Peyer's patch (tissue), 4 donors: ENCODE data around the gene NXPH2. TPM values are rescaled to one million over a fixed set of nuclear protein-coding genes. Genes with fewer than 3 reads are reported as not detected.

ENCODE experiments used
- DNase-seq, 3 donors: peaks; one replicate each; pipeline ENCODE4 v3.0.0-alpha.2; 2017 to 2019
- H3K27ac ChIP-seq, 4 donors: fragments of 200-600 bp; sonication (generic); one replicate each; pipeline ENCODE4 v1.5.1; 2016 to 2019
- H3K27me3 ChIP-seq, 2 donors: fragments of 200-600 bp; sonication (generic); one replicate each; pipeline ENCODE4 v1.5.1; 2019
- H3K36me3 ChIP-seq, 3 donors: fragments of 200-600 bp; sonication (generic); one replicate each; pipeline ENCODE4 v1.5.1; 2016 to 2019
- H3K4me1 ChIP-seq, 4 donors: fragments of 200-600 bp; sonication (generic); one replicate each; pipeline ENCODE4 v1.5.1; 2016 to 2019
- H3K4me3 ChIP-seq, 4 donors: fragments of 200-600 bp; sonication (generic); 1 replicate in 3 of 4; 2 replicates in 1 of 4; pipeline ENCODE4 v1.5.1; 2016 to 2019; ENCODE audit warnings: mild to moderate bottlenecking in 1 of 4
- H3K9me3 ChIP-seq, 4 donors: fragments of 200-600 bp; sonication (generic); one replicate each; pipeline ENCODE4 v1.5.1; 2016 to 2019; ENCODE audit warnings: mild to moderate bottlenecking in 1 of 4
- CTCF ChIP-seq, 6 experiments: fragments of 450-650 bp in 4 of 6; fragments of 200-600 bp in 2 of 6; sonication (generic) in 1 of 6; IDR thresholded peaks; one replicate each; pipeline ENCODE4 v1.5.1; 2017 to 2019; ENCODE audit warnings: antibody characterized with exemption in 6 of 6, mild to moderate bottlenecking in 3 of 6, moderate library complexity in 1 of 6
- POLR2A ChIP-seq, 2 donors: fragments of 450-650 bp; IDR thresholded peaks; one replicate each; pipeline ENCODE4 v1.5.1; 2017; ENCODE audit warnings: antibody characterized with exemption in 2 of 2, mild to moderate bottlenecking in 2 of 2, moderate library complexity in 2 of 2
- total RNA-seq, 4 donors: library from RNA; depleted of rRNA; stranded (reverse); fragments of >200 nt; gene quantifications; one replicate each; pipeline ENCODE4 v1.1.0, GENCODE V29; 2016

The NXPH2 gene
- total RNA-seq, 4 donors from 2014 or later = not detected

GRCh38 chr2:138771534-138771933 is 8.7 kb downstream of the NXPH2 start:
- no peak for DNase-seq
- H3K4me3 ChIP-seq = no peak overlapping the region
- no peaks in the 10 kb centered on the region for H3K27me3 ChIP-seq
- no peak overlapping the region for H3K27ac ChIP-seq
- no peaks in the 10 kb centered on the region for H3K9me3 ChIP-seq
- H3K36me3 ChIP-seq = no peaks in the 10 kb centered on the region
- TF ChIP-seq CTCF (IDR thresholded peaks at IDR 0.05) (no peak), POLR2A (IDR thresholded peaks at IDR 0.05) (no peak)
- H3K4me1 ChIP-seq = no peaks in the 10 kb centered on the region

GRCh38 chr2:138767101-138767500 is 13.1 kb downstream of the NXPH2 start:
- H3K4me3 ChIP-seq = no peak overlapping the region
- no peak overlapping the region for H3K27ac ChIP-seq
- DNase-seq = no peak
- TF ChIP-seq CTCF (IDR thresholded peaks at IDR 0.05) (no peak), POLR2A (IDR thresholded peaks at IDR 0.05) (no peak)
- H3K9me3 ChIP-seq = no peaks in the 10 kb centered on the region
- H3K27me3 ChIP-seq = no peaks in the 10 kb centered on the region
- H3K36me3 ChIP-seq = no peaks in the 10 kb centered on the region
- H3K4me1 ChIP-seq = no peaks in the 10 kb centered on the region

- no peak overlapping the region for H3K27ac ChIP-seq
- H3K4me1 ChIP-seq = no peaks in the 10 kb centered on the region
- H3K27me3 ChIP-seq = no peaks in the 10 kb centered on the region
- no peak for DNase-seq
- no peak overlapping the region for H3K4me3 ChIP-seq
- no peaks in the 10 kb centered on the region for H3K36me3 ChIP-seq
- TF ChIP-seq POLR2A (IDR thresholded peaks at IDR 0.05) (no peak), CTCF (IDR thresholded peaks at IDR 0.05) (no peak)
- H3K9me3 ChIP-seq = no peaks in the 10 kb centered on the region
Measured at GRCh38 chr2:138766464-138766863, 13.7 kb downstream of the NXPH2 start.

GRCh38 chr2:138763971-138764370 is 16.2 kb downstream of the NXPH2 start:
- Histone ChIP-seq H3K27me3 (no peaks in the 10 kb centered on the region), H3K36me3 (no peaks in the 10 kb centered on the region), H3K27ac (no peak overlapping the region), H3K9me3 (no peaks in the 10 kb centered on the region), H3K4me1 (no peaks in the 10 kb centered on the region), H3K4me3 (no peak overlapping the region)
- TF ChIP-seq CTCF (IDR thresholded peaks at IDR 0.05) (no peak), POLR2A (IDR thresholded peaks at IDR 0.05) (no peak)
- DNase-seq = no peak

- no peaks in the 10 kb centered on the region for H3K27me3 ChIP-seq
- H3K27ac ChIP-seq = no peak overlapping the region
- H3K4me3 ChIP-seq = no peak overlapping the region
- no peaks in the 10 kb centered on the region for H3K4me1 ChIP-seq
- DNase-seq = no peak
- no peak for TF ChIP-seq CTCF (IDR thresholded peaks at IDR 0.05)
- no peak for TF ChIP-seq POLR2A (IDR thresholded peaks at IDR 0.05)
- H3K9me3 ChIP-seq = no peaks in the 10 kb centered on the region
- H3K36me3 ChIP-seq = no peaks in the 10 kb centered on the region
Measured at GRCh38 chr2:138762533-138762932, 17.7 kb downstream of the NXPH2 start.

- no peak overlapping the region for H3K4me3 ChIP-seq
- no peaks in the 10 kb centered on the region for H3K36me3 ChIP-seq
- TF ChIP-seq CTCF (IDR thresholded peaks at IDR 0.05) = no peak
- no peak for TF ChIP-seq POLR2A (IDR thresholded peaks at IDR 0.05)
- no peaks in the 10 kb centered on the region for H3K27me3 ChIP-seq
- H3K4me1 ChIP-seq = no peaks in the 10 kb centered on the region
- DNase-seq = no peak
- no peak overlapping the region for H3K27ac ChIP-seq
- no peaks in the 10 kb centered on the region for H3K9me3 ChIP-seq
Measured at GRCh38 chr2:138760676-138761075, 19.5 kb downstream of the NXPH2 start.
